G401.6 (cell line): ENCODE results near the gene STX1A.
"Not testable (repeated sequence)": the region's sequence is repeated elsewhere in the genome, so short reads cannot be mapped to it uniquely, and the experiment has no call there.

Experiments used
- FAIRE-seq: peaks from 2 replicates; lab custom pipeline; 2012; peaks lifted over from hg19 to GRCh38; lab: Jason Lieb, UNC

STX1A gene

GRCh38 chr7:73681031-73681430, 38.4 kb downstream of the STX1A start:
- FAIRE-seq = no peak

- FAIRE-seq = no peak
Measured at GRCh38 chr7:73680501-73680900, 39.0 kb downstream of the STX1A start.

- no peak for FAIRE-seq
Measured at GRCh38 chr7:73679709-73680108, 39.8 kb downstream of the STX1A start.

- FAIRE-seq = no peak
Measured at GRCh38 chr7:73678862-73679261, 40.6 kb downstream of the STX1A start.

DNA sequence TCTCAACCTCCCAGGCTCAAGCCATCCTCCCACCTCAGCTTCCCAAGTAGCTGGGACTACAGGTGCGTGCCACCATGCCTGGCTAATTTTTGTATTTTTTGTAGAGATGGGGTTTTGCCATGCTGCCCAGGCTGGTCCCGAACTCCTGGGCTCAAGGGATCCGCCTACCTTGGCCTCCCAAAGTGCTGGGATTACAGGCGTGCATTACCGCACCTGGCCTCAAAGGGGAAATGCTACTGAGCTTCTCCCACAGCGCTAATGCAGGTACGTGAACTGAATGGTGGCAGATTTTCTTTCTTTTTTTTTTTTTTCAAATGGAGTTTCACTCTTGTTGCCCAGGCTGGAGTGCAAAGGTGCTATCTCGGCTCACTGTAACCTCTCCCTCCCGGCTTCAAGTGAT, 43.4 kb downstream of the STX1A start:
- FAIRE-seq = not testable (repeated sequence)

DNA sequence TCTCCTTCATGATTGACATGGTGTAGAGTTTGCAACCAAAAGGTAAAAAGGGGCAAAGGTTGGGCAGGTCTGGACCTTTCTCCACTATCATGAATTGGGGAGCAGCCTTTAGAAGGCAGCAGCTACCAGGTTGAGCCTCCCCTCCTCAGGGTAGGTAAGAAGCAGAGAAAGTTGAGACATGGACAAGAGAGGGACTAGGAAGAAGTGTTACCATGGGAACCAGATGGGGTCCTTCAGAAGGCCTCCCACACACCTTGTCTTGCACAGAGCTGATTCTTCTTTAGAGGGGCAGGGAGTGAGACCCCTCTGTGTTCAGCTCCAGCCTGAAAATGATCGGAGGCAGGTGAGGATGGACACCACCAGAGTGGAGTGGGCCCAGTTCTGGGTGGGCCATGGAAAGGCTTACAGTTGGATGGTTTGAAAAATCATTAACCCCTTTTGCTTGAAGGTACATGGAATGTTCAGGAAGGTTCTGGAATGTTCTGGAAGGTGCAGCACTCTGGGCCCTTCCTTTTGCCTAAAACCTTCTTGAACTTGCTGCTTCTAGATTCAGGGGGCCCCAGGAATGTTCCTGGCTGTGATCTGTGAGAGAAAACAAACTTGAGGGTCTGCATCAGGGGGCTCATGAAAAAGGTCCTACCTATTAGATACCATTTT, 44.9 kb downstream of the STX1A start:
- FAIRE-seq = no peak

GRCh38 chr7:73671857-73672445, 47.5 kb downstream of the STX1A start:
- no peak for FAIRE-seq

DNA sequence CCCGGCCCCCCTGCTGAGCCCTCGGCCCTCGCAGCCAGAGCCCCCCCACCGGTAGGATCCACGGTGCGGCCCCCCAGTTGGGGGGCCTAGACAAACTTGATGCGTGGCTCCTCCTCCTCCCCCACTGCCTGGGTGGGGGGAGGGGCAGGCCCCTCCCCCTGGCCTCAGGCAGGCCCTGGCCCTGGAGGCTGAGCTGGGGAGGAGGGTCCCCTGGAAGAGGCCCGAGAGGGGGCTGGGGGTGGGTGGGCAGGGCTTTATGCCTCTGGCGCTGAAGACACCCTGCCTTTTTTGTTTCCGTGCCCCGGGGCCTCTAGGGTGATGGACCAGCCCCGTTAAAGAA, 48.2 kb downstream of the STX1A start:
- FAIRE-seq = no peak

GRCh38 chr7:73669858-73670385, 49.5 kb downstream of the STX1A start:
- FAIRE-seq = no peak

- no peak for FAIRE-seq
Measured at GRCh38 chr7:73669288-73669701, 50.2 kb downstream of the STX1A start.

GRCh38 chr7:73668886-73669230, 50.6 kb downstream of the STX1A start:
- FAIRE-seq = no peak

GRCh38 chr7:73668103-73668885, 51.2 kb downstream of the STX1A start:
- no peak for FAIRE-seq

GRCh38 chr7:73667344-73668102, 51.9 kb downstream of the STX1A start, which contains the start of gene VPS37D:
TSS of gene VPS37D (plus strand) at chr7:73667831. CDS start at chr7:73667959, 128 bp downstream.
- no peak for FAIRE-seq

DNA sequence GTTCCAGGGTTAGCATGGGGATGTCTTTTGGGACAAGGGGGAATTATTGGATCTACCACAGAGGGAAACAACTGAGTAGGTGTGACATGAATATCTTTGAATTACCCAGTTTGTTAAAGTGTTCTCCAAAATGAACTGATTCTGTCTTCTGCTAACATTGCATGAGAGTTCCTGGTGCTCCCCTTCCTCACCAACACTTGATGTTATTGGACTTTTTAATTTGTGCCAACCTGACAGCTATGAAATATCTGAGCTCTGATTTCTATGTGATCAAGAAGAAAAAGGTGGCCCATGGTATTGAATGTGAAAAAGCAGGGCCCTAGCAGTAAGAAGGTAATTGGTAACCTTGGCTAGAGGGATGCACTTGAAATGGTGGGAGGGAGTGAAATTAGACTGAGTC, 56.4 kb downstream of the STX1A start:
- FAIRE-seq = no peak

- FAIRE-seq = not testable (repeated sequence)
Measured at GRCh38 chr7:73660594-73660993, 58.9 kb downstream of the STX1A start.

GRCh38 chr7:73659983-73660382, 59.5 kb downstream of the STX1A start:
- no peak for FAIRE-seq

GRCh38 chr7:73655309-73655708, 64.2 kb downstream of the STX1A start:
- FAIRE-seq = not testable (repeated sequence)

GRCh38 chr7:73652541-73652949, 66.9 kb downstream of the STX1A start:
- no peak for FAIRE-seq

GRCh38 chr7:73650524-73650923, 68.9 kb downstream of the STX1A start:
- no peak for FAIRE-seq

DNA sequence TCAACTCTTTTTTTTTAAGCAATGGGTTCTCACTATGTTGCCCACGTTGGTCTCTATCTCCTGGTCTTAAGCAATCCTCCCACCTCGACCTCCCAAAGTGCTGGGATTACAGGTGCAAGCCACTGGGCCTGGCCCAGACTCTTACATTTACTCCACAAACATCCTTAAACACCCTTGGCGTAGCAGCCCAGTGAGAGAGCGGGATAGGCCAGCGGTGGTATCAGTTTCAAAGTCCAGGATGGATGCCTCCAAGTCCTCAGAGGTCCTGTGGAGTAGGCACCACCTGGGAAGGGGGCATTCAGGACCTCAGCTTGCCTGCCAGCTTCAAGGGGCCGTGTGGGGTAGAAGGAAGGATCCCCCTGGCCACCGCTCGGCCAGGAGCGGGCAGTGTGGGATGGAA, 69.9 kb downstream of the STX1A start:
- no peak for FAIRE-seq
